GM12801 (cell line): Measurements from ENCODE around the gene DRICH1.

Experiments
- CTCF ChIP-seq: IDR thresholded peaks from one replicate; pipeline ENCODE4 v1.5.1; 2011; ENCODE audit warnings: control low read depth; ENCODE audit not compliant: insufficient read length; ENCODE audit errors: extremely low read depth

Gene DRICH1

GRCh38 chr22:23569291-23569690 is 62.8 kb downstream of the DRICH1 start:
- no peak for TF ChIP-seq CTCF

GRCh38 chr22:23566705-23567475 is 65.2 kb downstream of the DRICH1 start:
- TF ChIP-seq CTCF = no peak

- TF ChIP-seq CTCF = no peak
Measured at GRCh38 chr22:23565915-23566704, 66.0 kb downstream of the DRICH1 start.

GRCh38 chr22:23565305-23565914 is 66.7 kb downstream of the DRICH1 start:
- no peak for TF ChIP-seq CTCF

GRCh38 chr22:23564276-23564675 is 67.8 kb downstream of the DRICH1 start:
- TF ChIP-seq CTCF = no peak

DNA sequence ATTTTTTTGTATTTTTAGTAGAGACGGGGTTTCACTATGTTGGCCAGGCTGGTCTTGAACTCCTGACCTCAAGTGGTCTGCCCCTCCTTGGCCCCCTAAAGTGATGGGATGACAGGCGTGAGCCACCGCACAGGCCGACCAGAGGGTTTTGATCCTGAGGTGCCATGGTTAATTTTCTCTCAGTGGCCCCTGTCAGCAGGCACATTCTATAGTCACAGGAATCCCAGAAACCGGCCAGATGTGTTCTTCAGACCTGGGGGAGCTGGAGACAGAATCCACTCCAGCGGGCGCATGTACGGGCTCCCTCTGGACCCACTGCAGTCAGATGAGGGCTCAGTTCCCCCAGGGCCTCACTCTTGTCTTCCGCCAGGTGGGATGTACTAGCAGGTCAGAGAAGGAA is 69.0 kb downstream of the DRICH1 start:
- no peak for TF ChIP-seq CTCF

- no peak for TF ChIP-seq CTCF
Measured at GRCh38 chr22:23562186-23562585, 69.9 kb downstream of the DRICH1 start.
